ENCODE data around the gene TMEM203. TPM values are rescaled to one million over a fixed set of nuclear protein-coding genes. Genes with fewer than 3 reads are reported as not detected.

The TMEM203 gene
- total and polyA plus RNA-seq, 2 of the 13 experiments (the other 11 are each of a cell fraction or from before 2014, with no cell fraction given): 23.4 to 36.7 TPM

DNA sequence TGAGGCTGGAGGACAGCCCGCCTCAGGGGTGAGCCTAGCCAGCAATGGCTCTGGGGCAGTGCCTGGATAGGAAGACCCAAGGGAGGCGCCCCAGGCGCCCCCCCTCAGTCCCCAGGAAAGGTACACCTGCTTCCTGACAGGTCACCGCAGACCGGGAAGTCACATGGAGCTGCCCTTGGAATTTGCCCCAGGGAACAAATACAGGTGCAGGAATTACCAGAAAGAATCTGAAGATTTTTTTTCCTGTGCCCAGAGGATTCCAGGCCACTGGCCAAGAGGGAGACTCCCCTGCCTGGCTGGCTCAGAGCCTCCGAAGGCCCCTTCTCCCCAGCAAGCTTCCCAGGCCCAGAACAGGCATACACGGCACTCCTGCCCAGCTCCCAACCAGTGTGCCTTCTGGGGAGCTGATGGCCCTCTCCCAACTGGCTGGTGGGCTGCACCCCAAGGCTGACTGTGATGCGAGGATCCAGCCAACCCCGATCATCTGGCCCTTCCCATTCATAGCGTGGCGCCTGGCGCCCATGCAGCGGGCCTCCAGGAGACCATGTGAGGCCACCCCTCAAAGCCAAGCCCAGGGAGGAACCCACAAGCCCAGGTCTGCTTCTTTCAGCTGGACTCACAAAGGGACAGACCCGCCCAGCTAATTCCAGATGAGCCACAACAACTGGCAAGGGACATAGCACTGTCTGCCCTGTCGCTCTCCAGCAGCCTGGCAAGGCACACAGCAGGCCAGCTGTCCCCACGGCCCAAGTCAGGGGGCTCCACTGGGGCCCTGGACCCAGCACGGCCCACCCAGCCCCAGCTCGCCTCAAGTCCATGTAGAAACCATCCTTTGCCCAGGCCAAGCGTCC, 7.2 kb downstream of the TMEM203 start:
- WGBS (ENCODE audit: low lambda C conversion rate): 10% methylated on average over 4 of the region's 19 CpGs
- Histone ChIP-seq H3K9ac (ENCODE audit: insufficient read depth, low read depth, low read length) (peak overlapping the region; percentile 73), H2AFZ (ENCODE audit: low read length) (no peak overlapping the region), H3K4me3 (replicated peaks in 1 of 3; ENCODE audit: insufficient read depth in 1 of 3, low read depth in 2 of 3, low read length in 3 of 3) (peak overlapping the region; percentile 71 to 75 (median 72)), H3K9me3 (ENCODE audit: low read length) (no peaks in the 10 kb centered on the region), H3K79me2 (ENCODE audit: insufficient read depth, low read length) (peaks cover 57% of the 10 kb centered on the region), H3K27me3 (ENCODE audit: control insufficient read depth in 1 of 2, insufficient read depth in 2 of 2, low read length in 2 of 2) (no peaks in the 10 kb centered on the region), H4K20me1 (ENCODE audit: insufficient read depth, low read length) (no peaks in the 10 kb centered on the region; the same call in 1 of the 2 replicates), H3K36me3 (replicated peaks in 1 of 2; ENCODE audit: control insufficient read depth in 1 of 2, insufficient read depth in 2 of 2, low read length in 2 of 2) (no peaks in the 10 kb centered on the region; a peak in 1 of 5 replicates), H3K4me2 (ENCODE audit: low read depth, low read length) (peak overlapping the region; percentile 90), H3K27ac (ENCODE audit: extremely low read length, insufficient read depth, low read length) (peak overlapping the region; percentile 47), H3K4me1 (ENCODE audit: insufficient read depth, low read length) (peaks cover 68% of the 10 kb centered on the region)
- DNase-seq (ENCODE audit: low spot score) (no peak), FAIRE-seq (no peak), ATAC-seq (no peak; the same call in 2 of the 3 replicates)
- BruUV-seq (replicated peaks): no TSS peak
- POLR2A ChIA-PET: interaction anchor here (0.8 to 3.0 kb wide), 11 partner anchors 9 to 80 kb away, joined by 3 to 47 read pairs (median 7); partner anchors contain the start of genes ANAPC2, RNF208, SSNA1 and TUBB4B
- in situ Hi-C loops (cut with HindIII; ENCODE audit: extremely low pct_ligation_motif_present, low pct_unique_long_range_greater_than_20kb) (no loop called here), intact Hi-C loops (cut with micrococcal nuclease; ENCODE audit: unreplicated experiment) (no loop called here)
- CTCF ChIA-PET (ENCODE audit: low intra/inter-chr PET ratio, low total read pairs): no interaction called here
- TF ChIP-seq, protein P1, sequence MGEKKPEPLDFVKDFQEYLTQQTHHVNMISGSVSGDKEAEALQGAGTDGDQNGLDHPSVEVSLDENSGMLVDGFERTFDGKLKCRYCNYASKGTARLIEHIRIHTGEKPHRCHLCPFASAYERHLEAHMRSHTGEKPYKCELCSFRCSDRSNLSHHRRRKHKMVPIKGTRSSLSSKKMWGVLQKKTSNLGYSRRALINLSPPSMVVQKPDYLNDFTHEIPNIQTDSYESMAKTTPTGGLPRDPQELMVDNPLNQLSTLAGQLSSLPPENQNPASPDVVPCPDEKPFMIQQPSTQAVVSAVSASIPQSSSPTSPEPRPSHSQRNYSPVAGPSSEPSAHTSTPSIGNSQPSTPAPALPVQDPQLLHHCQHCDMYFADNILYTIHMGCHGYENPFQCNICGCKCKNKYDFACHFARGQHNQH (CRISPR knock-in tag; IDR thresholded peaks at IDR 0.05): no peak
- TF ChIP-seq ARNTL (CRISPR knock-in tag; IDR thresholded peaks at IDR 0.05) (0 out of 2 replicates have a peak, but pooled peaks have one; percentile 30), RARA (CRISPR knock-in tag; IDR thresholded peaks at IDR 0.05) (peak; percentile 43; the same call in 1 of the 2 replicates), ZNF557 (CRISPR knock-in tag; IDR thresholded peaks at IDR 0.05) (no peak), ZMYM3 (CRISPR knock-in tag; IDR thresholded peaks at IDR 0.05) (no peak), MEF2D (CRISPR knock-in tag; IDR thresholded peaks at IDR 0.05) (no peak), ZNF747 (CRISPR knock-in tag; IDR thresholded peaks at IDR 0.05; ENCODE audit: borderline replicate concordance) (no peak), MAF1 (CRISPR knock-in tag; IDR thresholded peaks at IDR 0.05; ENCODE audit: borderline replicate concordance) (no peak), NFIC (IDR thresholded peaks at IDR 0.05; ENCODE audit: low read length) (no peak), ZSCAN5A (CRISPR knock-in tag; IDR thresholded peaks at IDR 0.05; ENCODE audit: borderline replicate concordance) (no peak), ZNF841 (CRISPR knock-in tag; IDR thresholded peaks at IDR 0.05; ENCODE audit: borderline replicate concordance) (no peak), NR1H2 (CRISPR knock-in tag; IDR thresholded peaks at IDR 0.05; ENCODE audit: borderline replicate concordance, low read depth) (no peak), ZSCAN12 (CRISPR knock-in tag; IDR thresholded peaks at IDR 0.05) (no peak), HNF4G (IDR thresholded peaks at IDR 0.05; ENCODE audit: borderline replicate concordance, low read depth, low read length) (peak; percentile 62; the same call in 1 of the 2 replicates), HNF4G (CRISPR knock-in tag; IDR thresholded peaks at IDR 0.05; ENCODE audit: borderline replicate concordance, low read depth) (peak; percentile 37; the same call in 1 of the 2 replicates), IKZF4 (CRISPR knock-in tag; IDR thresholded peaks at IDR 0.05; ENCODE audit: borderline replicate concordance, low read depth, not compliant biosample characterization) (no peak)
- TF ChIP-seq, protein P2, sequence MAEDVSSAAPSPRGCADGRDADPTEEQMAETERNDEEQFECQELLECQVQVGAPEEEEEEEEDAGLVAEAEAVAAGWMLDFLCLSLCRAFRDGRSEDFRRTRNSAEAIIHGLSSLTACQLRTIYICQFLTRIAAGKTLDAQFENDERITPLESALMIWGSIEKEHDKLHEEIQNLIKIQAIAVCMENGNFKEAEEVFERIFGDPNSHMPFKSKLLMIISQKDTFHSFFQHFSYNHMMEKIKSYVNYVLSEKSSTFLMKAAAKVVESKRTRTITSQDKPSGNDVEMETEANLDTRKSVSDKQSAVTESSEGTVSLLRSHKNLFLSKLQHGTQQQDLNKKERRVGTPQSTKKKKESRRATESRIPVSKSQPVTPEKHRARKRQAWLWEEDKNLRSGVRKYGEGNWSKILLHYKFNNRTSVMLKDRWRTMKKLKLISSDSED (CRISPR knock-in tag; IDR thresholded peaks at IDR 0.05): no peak
- TF ChIP-seq, protein P3, sequence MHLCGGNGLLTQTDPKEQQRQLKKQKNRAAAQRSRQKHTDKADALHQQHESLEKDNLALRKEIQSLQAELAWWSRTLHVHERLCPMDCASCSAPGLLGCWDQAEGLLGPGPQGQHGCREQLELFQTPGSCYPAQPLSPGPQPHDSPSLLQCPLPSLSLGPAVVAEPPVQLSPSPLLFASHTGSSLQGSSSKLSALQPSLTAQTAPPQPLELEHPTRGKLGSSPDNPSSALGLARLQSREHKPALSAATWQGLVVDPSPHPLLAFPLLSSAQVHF (CRISPR knock-in tag; IDR thresholded peaks at IDR 0.05): no peak
